Measurements from ENCODE around the gene HORMAD1.
"Not testable (repeated sequence)": the region's sequence is repeated elsewhere in the genome, so short reads cannot be mapped to it uniquely, and the experiment has no call there.

The HORMAD1 gene

GRCh38 chr1:150751443-150751842 lies 30.7 kb upstream of the HORMAD1 start:
- Histone ChIP-seq H3K4me1 (no peaks in the 10 kb centered on the region), H3K9me3 (no peaks in the 10 kb centered on the region), H3K27ac (no peak overlapping the region), H3K4me2 (no peak overlapping the region), H3K4me3 (no peak overlapping the region), H3K27me3 (no peaks in the 10 kb centered on the region), H3K36me3 (peaks cover 68% of the 10 kb centered on the region), H4K20me1 (no peaks in the 10 kb centered on the region), H3K9ac (no peak overlapping the region)
- TF ChIP-seq Cebpa-rat (IDR thresholded peaks at IDR 0.05): no peak

GRCh38 chr1:150749720-150750311 lies 29.1 kb upstream of the HORMAD1 start:
- H3K27ac ChIP-seq: no peak overlapping the region
- H3K9me3 ChIP-seq: no peaks in the 10 kb centered on the region
- no peaks in the 10 kb centered on the region for H3K4me1 ChIP-seq
- no peaks in the 10 kb centered on the region for H3K27me3 ChIP-seq
- H3K9ac ChIP-seq: no peak overlapping the region
- H3K36me3 ChIP-seq: peaks cover 79% of the 10 kb centered on the region
- no peak overlapping the region for H3K4me2 ChIP-seq
- H4K20me1 ChIP-seq: no peaks in the 10 kb centered on the region
- no peak for TF ChIP-seq Cebpa-rat (IDR thresholded peaks at IDR 0.05)
- H3K4me3 ChIP-seq: no peak overlapping the region

GRCh38 chr1:150748878-150749719 lies 28.4 kb upstream of the HORMAD1 start:
- H3K9me3 ChIP-seq: no peaks in the 10 kb centered on the region
- TF ChIP-seq Cebpa-rat (IDR thresholded peaks at IDR 0.05): no peak
- H3K36me3 ChIP-seq: peaks cover 75% of the 10 kb centered on the region
- H3K27ac ChIP-seq: no peak overlapping the region
- no peak overlapping the region for H3K9ac ChIP-seq
- H3K4me1 ChIP-seq: no peaks in the 10 kb centered on the region
- H4K20me1 ChIP-seq: no peaks in the 10 kb centered on the region
- H3K27me3 ChIP-seq: no peaks in the 10 kb centered on the region
- H3K4me2 ChIP-seq: no peak overlapping the region
- no peak overlapping the region for H3K4me3 ChIP-seq

GRCh38 chr1:150730130-150730721 lies 9.5 kb upstream of the HORMAD1 start:
- Histone ChIP-seq H3K4me1 (no peaks in the 10 kb centered on the region), H3K36me3 (0 out of 2 replicates have a peak, but pooled peaks cover 9% of the 10 kb centered on the region), H3K4me2 (no peak overlapping the region), H3K9ac (no peak overlapping the region), H3K27me3 (no peaks in the 10 kb centered on the region), H3K4me3 (no peak overlapping the region), H4K20me1 (no peaks in the 10 kb centered on the region), H3K27ac (no peak overlapping the region), H3K9me3 (no peaks in the 10 kb centered on the region)
- no peak for TF ChIP-seq Cebpa-rat (IDR thresholded peaks at IDR 0.05)

- no peak overlapping the region for H3K27ac ChIP-seq
- peaks cover 29% of the 10 kb centered on the region for H3K9me3 ChIP-seq
- no peak overlapping the region for H3K4me2 ChIP-seq
- no peaks in the 10 kb centered on the region for H3K36me3 ChIP-seq
- H3K27me3 ChIP-seq: no peaks in the 10 kb centered on the region
- no peak overlapping the region for H3K9ac ChIP-seq
- TF ChIP-seq Cebpa-rat (IDR thresholded peaks at IDR 0.05): no peak
- no peaks in the 10 kb centered on the region for H4K20me1 ChIP-seq
- no peaks in the 10 kb centered on the region for H3K4me1 ChIP-seq
- H3K4me3 ChIP-seq: no peak overlapping the region
These were observed 3.6 kb upstream of the HORMAD1 start for GRCh38 chr1:150724336-150724735.

GRCh38 chr1:150720098-150720497 lies 597 bp downstream of the HORMAD1 start:
- no peak for TF ChIP-seq Cebpa-rat (IDR thresholded peaks at IDR 0.05)

DNA sequence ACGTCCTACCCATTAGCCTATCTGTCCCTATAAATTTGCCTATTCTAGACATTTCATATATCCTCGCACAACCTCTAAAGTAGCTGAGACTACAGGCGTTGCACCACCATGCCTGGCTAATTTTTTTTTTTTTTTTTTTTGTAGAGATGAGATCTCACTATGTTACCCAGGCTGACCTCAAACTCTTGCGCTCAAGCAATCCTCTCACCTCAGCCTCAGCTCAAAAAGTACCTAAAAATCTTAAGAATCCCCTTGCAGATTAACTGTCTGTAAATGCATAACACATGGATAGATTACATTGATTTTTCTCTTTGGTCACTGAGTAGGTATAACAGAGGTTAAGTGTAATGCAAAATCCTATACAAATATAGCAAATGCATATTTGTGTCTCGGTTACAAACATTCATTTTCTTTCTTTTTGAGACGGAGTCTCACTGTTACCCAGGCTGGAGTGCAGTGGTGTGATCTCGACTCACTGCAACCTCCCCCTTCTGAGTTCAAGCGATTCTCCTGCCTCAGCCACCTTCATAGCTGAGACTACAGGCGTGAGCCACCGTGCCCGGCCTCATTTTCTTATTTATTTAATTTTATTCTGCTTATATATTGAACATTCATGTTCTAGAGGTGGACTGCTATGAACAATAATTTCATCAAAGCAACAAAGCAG lies 2.3 kb downstream of the HORMAD1 start:
- Histone ChIP-seq H3K4me1 (no peaks in the 10 kb centered on the region), H3K27me3 (no peaks in the 10 kb centered on the region), H3K4me2 (no peak overlapping the region)

More at GRCh38 chr1:150720098-150720497, 597 bp downstream of the HORMAD1 start:
- Histone ChIP-seq H3K27ac (no peak overlapping the region), H3K36me3 (no peaks in the 10 kb centered on the region), H3K4me3 (no peak overlapping the region), H3K9ac (no peak overlapping the region), H4K20me1 (no peaks in the 10 kb centered on the region), H3K27me3 (no peaks in the 10 kb centered on the region), H3K4me2 (no peak overlapping the region), H3K4me1 (no peaks in the 10 kb centered on the region), H3K9me3 (peaks cover 29% of the 10 kb centered on the region)

GRCh38 chr1:150709031-150709430 lies 11.7 kb downstream of the HORMAD1 start:
- not testable (repeated sequence) for H3K27me3 ChIP-seq, H3K4me1 ChIP-seq, H3K27ac ChIP-seq, H3K36me3 ChIP-seq, H3K4me3 ChIP-seq, H4K20me1 ChIP-seq, H3K9ac ChIP-seq, H3K4me2 ChIP-seq, H3K9me3 ChIP-seq

More for the DNA sequence above, 2.3 kb downstream of the HORMAD1 start:
- Histone ChIP-seq H3K27ac (no peak overlapping the region), H3K9me3 (peaks cover 22% of the 10 kb centered on the region), H3K4me3 (no peak overlapping the region), H4K20me1 (no peaks in the 10 kb centered on the region), H3K9ac (no peak overlapping the region), H3K36me3 (no peaks in the 10 kb centered on the region)
- no peak for TF ChIP-seq Cebpa-rat (IDR thresholded peaks at IDR 0.05)

DNA sequence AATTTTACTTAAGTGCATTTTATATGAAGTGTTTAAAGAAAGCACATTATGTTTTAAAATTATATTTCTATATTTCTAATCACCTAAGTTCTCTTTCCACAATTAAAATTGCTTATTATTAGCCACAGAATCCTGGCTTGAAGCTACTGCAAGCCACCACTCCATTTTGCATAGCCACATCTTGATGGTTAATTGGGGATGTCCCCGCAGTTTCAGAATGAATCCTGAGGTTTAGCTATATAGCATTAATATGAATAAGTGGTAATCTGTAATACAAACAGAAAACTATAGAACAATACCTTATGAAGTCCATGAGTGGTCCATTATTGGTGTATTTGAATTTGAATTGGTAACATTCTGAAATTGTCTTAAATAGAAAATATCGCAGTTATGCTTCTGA lies 12.1 kb downstream of the HORMAD1 start:
- H3K9me3 ChIP-seq: no peaks in the 10 kb centered on the region
- no peaks in the 10 kb centered on the region for H3K27me3 ChIP-seq
- H3K4me2 ChIP-seq: no peak overlapping the region
- H3K9ac ChIP-seq: no peak overlapping the region
- no peak overlapping the region for H3K27ac ChIP-seq
- H3K4me3 ChIP-seq: no peak overlapping the region
- H3K4me1 ChIP-seq: no peaks in the 10 kb centered on the region
- no peaks in the 10 kb centered on the region for H3K36me3 ChIP-seq
- TF ChIP-seq Cebpa-rat (IDR thresholded peaks at IDR 0.05): no peak
- no peaks in the 10 kb centered on the region for H4K20me1 ChIP-seq

- Histone ChIP-seq H3K9ac (no peak overlapping the region), H3K27me3 (no peaks in the 10 kb centered on the region), H3K4me1 (no peaks in the 10 kb centered on the region), H3K4me3 (no peak overlapping the region), H3K4me2 (no peak overlapping the region), H3K9me3 (no peaks in the 10 kb centered on the region), H3K27ac (no peak overlapping the region), H4K20me1 (no peaks in the 10 kb centered on the region), H3K36me3 (no peaks in the 10 kb centered on the region)
- no peak for TF ChIP-seq Cebpa-rat (IDR thresholded peaks at IDR 0.05)
These were observed 14.6 kb downstream of the HORMAD1 start for GRCh38 chr1:150706091-150706490.

All from BLaER1 (cell line).